ENCODE measurements around the gene HPCAL1. TPM values are rescaled to one million over a fixed set of nuclear protein-coding genes. Genes with fewer than 3 reads are reported as not detected.
A peak's percentile ranks its signal among the peaks of the same experiment; 100 is the strongest.

HPCAL1 gene
- total and polyA plus RNA-seq, 4 donors: 28.2 to 159 (median 95.0) TPM

DNA sequence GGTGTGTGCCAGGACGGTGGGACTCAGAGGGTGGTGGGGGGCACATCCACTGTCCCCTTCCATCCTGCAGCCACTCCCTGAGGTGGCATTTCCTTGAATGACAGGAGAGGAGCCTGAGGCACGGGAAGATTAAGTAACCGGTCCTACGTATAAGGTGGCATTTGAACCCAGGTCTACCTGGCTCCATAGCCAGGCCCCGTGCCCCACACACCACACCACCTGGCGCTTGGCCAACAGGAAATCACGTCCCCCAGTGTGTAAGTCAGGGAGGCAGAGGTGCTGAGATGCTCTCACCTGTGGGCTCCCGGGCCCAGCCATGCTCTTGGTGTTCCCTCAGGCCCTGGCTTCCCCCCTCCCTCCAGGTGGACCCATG lies 53.7 kb downstream of the HPCAL1 start:
- H3K4me3 ChIP-seq (ENCODE audit: low read depth, low read length): no peak overlapping the region
- no peaks in the 10 kb centered on the region for H3K27me3 ChIP-seq (ENCODE audit: control insufficient read depth, insufficient read depth, low read length)
- peaks cover 22% of the 10 kb centered on the region for H3K36me3 ChIP-seq (ENCODE audit: control insufficient read depth, insufficient read depth, low read length)
- H3K4me1 ChIP-seq (ENCODE audit: control insufficient read depth, insufficient read depth, low read length): peaks cover 35% of the 10 kb centered on the region
- 95% methylated on average over 6 of the region's 8 CpGs for WGBS (ENCODE audit: insufficient coverage)
- no peak for DNase-seq (ENCODE audit: low read depth in 4 of 6, low spot score in 6 of 6)
- no peak overlapping the region for H3K27ac ChIP-seq (ENCODE audit: low read depth, low read length)
- no peaks in the 10 kb centered on the region for H3K9me3 ChIP-seq (ENCODE audit: control insufficient read depth, insufficient read depth, low read length)

GRCh38 chr2:10357193-10358169 lies 54.8 kb downstream of the HPCAL1 start:
- Histone ChIP-seq H3K4me3 (ENCODE audit: low read depth, low read length) (no peak overlapping the region), H3K9me3 (ENCODE audit: control insufficient read depth, insufficient read depth, low read length) (no peaks in the 10 kb centered on the region), H3K27me3 (ENCODE audit: control insufficient read depth, insufficient read depth, low read length) (no peaks in the 10 kb centered on the region), H3K36me3 (ENCODE audit: control insufficient read depth, insufficient read depth, low read length) (peaks cover 22% of the 10 kb centered on the region), H3K4me1 (ENCODE audit: control insufficient read depth, insufficient read depth, low read length) (peaks cover 42% of the 10 kb centered on the region), H3K27ac (ENCODE audit: low read depth, low read length) (no peak overlapping the region)
- peak in 2 of 6 donors; percentile 55 to 81 for DNase-seq (ENCODE audit: low read depth in 4 of 6, low spot score in 6 of 6)
- WGBS (ENCODE audit: insufficient coverage): 59% methylated on average over 8 of the region's 24 CpGs

- Histone ChIP-seq H3K4me3 (ENCODE audit: low read depth, low read length) (no peak overlapping the region), H3K27ac (ENCODE audit: low read depth, low read length) (no peak overlapping the region), H3K27me3 (ENCODE audit: control insufficient read depth, insufficient read depth, low read length) (no peaks in the 10 kb centered on the region), H3K9me3 (ENCODE audit: control insufficient read depth, insufficient read depth, low read length) (no peaks in the 10 kb centered on the region), H3K4me1 (ENCODE audit: control insufficient read depth, insufficient read depth, low read length) (peaks cover 49% of the 10 kb centered on the region), H3K36me3 (ENCODE audit: control insufficient read depth, insufficient read depth, low read length) (peaks cover 28% of the 10 kb centered on the region)
- DNase-seq (ENCODE audit: low read depth in 4 of 6, low spot score in 6 of 6): no peak
- WGBS (ENCODE audit: insufficient coverage): 83% methylated on average over 2 of the region's 8 CpGs
Observed at GRCh38 chr2:10359246-10359645, 56.5 kb downstream of the HPCAL1 start.

GRCh38 chr2:10359731-10360329 lies 57.1 kb downstream of the HPCAL1 start:
- Histone ChIP-seq H3K27me3 (ENCODE audit: control insufficient read depth, insufficient read depth, low read length) (no peaks in the 10 kb centered on the region), H3K9me3 (ENCODE audit: control insufficient read depth, insufficient read depth, low read length) (no peaks in the 10 kb centered on the region), H3K4me3 (ENCODE audit: low read depth, low read length) (no peak overlapping the region), H3K4me1 (ENCODE audit: control insufficient read depth, insufficient read depth, low read length) (peaks cover 49% of the 10 kb centered on the region), H3K27ac (ENCODE audit: low read depth, low read length) (no peak overlapping the region), H3K36me3 (ENCODE audit: control insufficient read depth, insufficient read depth, low read length) (peaks cover 27% of the 10 kb centered on the region)
- 93% methylated on average over 13 of the region's 21 CpGs for whole genome bisulfite sequencing (ENCODE audit: insufficient coverage)
- DNase-seq (ENCODE audit: low read depth in 4 of 6, low spot score in 6 of 6): no peak

DNA sequence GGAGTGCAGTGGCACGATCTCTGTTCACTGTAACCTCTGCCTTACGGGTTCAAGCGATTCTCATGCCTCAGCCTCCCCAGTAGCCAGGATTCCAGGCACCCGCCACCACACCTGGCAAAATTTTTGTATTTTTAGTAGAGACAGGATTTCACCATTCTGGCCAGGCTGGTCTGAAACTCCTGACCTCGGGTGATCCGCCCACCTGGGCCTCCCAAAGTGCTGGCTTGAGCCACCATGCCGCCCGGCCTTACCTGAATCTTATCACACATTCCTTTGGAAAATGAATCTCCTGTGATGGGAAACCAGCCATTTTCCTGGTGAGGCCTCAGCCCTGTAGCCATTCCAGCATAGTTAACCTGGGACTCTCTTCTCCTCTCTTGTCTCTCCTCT lies 57.8 kb downstream of the HPCAL1 start:
- WGBS (ENCODE audit: insufficient coverage): 99% methylated on average over 7 of the region's 8 CpGs
- no peak overlapping the region for H3K4me3 ChIP-seq (ENCODE audit: low read depth, low read length)

GRCh38 chr2:10360850-10361588 lies 58.3 kb downstream of the HPCAL1 start:
- Histone ChIP-seq H3K4me3 (ENCODE audit: low read depth, low read length) (no peak overlapping the region), H3K4me1 (ENCODE audit: control insufficient read depth, insufficient read depth, low read length) (peaks cover 49% of the 10 kb centered on the region), H3K9me3 (ENCODE audit: control insufficient read depth, insufficient read depth, low read length) (no peaks in the 10 kb centered on the region), H3K27me3 (ENCODE audit: control insufficient read depth, insufficient read depth, low read length) (no peaks in the 10 kb centered on the region), H3K36me3 (ENCODE audit: control insufficient read depth, insufficient read depth, low read length) (peaks cover 31% of the 10 kb centered on the region), H3K27ac (ENCODE audit: low read depth, low read length) (no peak overlapping the region)
- WGBS (ENCODE audit: insufficient coverage): 41% methylated on average over 15 of the region's 16 CpGs
- peak in 2 of 6 donors; percentile 77 to 79 for DNase-seq (ENCODE audit: low read depth in 4 of 6, low spot score in 6 of 6)

More for the DNA sequence above, 57.8 kb downstream of the HPCAL1 start:
- no peaks in the 10 kb centered on the region for H3K27me3 ChIP-seq (ENCODE audit: control insufficient read depth, insufficient read depth, low read length)
- DNase-seq (ENCODE audit: low read depth in 4 of 6, low spot score in 6 of 6): no peak
- H3K9me3 ChIP-seq (ENCODE audit: control insufficient read depth, insufficient read depth, low read length): no peaks in the 10 kb centered on the region
- H3K36me3 ChIP-seq (ENCODE audit: control insufficient read depth, insufficient read depth, low read length): peaks cover 27% of the 10 kb centered on the region
- H3K4me1 ChIP-seq (ENCODE audit: control insufficient read depth, insufficient read depth, low read length): peaks cover 49% of the 10 kb centered on the region
- no peak overlapping the region for H3K27ac ChIP-seq (ENCODE audit: low read depth, low read length)

GRCh38 chr2:10362096-10362897 lies 59.6 kb downstream of the HPCAL1 start:
- no peaks in the 10 kb centered on the region for H3K27me3 ChIP-seq (ENCODE audit: control insufficient read depth, insufficient read depth, low read length)
- peak in 2 of 6 donors; percentile 62 to 70 for DNase-seq (ENCODE audit: low read depth in 4 of 6, low spot score in 6 of 6)
- 69% methylated on average over 13 of the region's 14 CpGs for WGBS (ENCODE audit: insufficient coverage)
- H3K9me3 ChIP-seq (ENCODE audit: control insufficient read depth, insufficient read depth, low read length): no peaks in the 10 kb centered on the region
- H3K36me3 ChIP-seq (ENCODE audit: control insufficient read depth, insufficient read depth, low read length): peaks cover 31% of the 10 kb centered on the region
- H3K4me3 ChIP-seq (ENCODE audit: low read depth, low read length): no peak overlapping the region
- peaks cover 40% of the 10 kb centered on the region for H3K4me1 ChIP-seq (ENCODE audit: control insufficient read depth, insufficient read depth, low read length)
- H3K27ac ChIP-seq (ENCODE audit: low read depth, low read length): no peak overlapping the region

DNA sequence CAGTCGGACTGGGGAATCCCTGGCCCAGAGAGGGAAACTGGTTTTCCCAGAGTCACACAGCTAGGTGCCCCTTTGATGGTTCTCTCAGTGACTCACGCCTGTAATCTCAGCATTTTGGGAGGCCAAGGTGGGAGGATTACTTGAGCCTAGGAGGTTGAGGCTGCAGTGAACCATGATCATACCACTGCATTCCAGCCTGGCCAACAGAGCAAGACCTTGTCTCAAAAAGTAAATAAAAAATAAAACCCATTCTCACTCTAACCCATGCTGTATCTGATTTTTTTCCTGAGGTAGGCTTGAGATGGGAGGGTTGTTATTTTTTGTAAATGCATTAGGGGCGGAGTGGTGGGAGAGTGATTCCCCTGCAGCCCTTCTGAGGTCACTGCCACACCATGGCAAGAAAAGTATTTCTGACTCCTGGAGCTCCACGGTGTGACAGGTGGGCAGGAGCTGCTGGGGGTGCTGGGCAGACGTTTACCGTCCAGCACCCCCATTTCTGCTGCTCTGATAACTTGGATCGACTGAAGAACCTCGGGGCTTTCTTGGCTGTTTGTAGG lies 60.3 kb downstream of the HPCAL1 start:
- no peak for DNase-seq (ENCODE audit: low read depth in 4 of 6, low spot score in 6 of 6)
- Histone ChIP-seq H3K36me3 (ENCODE audit: control insufficient read depth, insufficient read depth, low read length) (peaks cover 29% of the 10 kb centered on the region), H3K9me3 (ENCODE audit: control insufficient read depth, insufficient read depth, low read length) (no peaks in the 10 kb centered on the region), H3K4me3 (ENCODE audit: low read depth, low read length) (no peak overlapping the region), H3K27ac (ENCODE audit: low read depth, low read length) (no peak overlapping the region), H3K4me1 (ENCODE audit: control insufficient read depth, insufficient read depth, low read length) (peaks cover 34% of the 10 kb centered on the region), H3K27me3 (ENCODE audit: control insufficient read depth, insufficient read depth, low read length) (no peaks in the 10 kb centered on the region)
- 91% methylated on average over 5 of the region's 8 CpGs for WGBS (ENCODE audit: insufficient coverage)

All from spinal cord (tissue), 10 donors.